Uterus (tissue), 2 donors: Measurements from ENCODE around the gene ABCC6.

Source experiments
- POLR2A ChIP-seq, 2 donors: fragments of 450-650 bp; IDR thresholded peaks; one replicate each; pipeline ENCODE4 v1.6.1; 2016; ENCODE audit warnings: antibody characterized with exemption in 2 of 2, mild to moderate bottlenecking in 1 of 2, moderate library complexity in 1 of 2
- TF ChIP-seq, protein P1 (sequence below), 4 experiments: fragments of 200-600 bp in 2 of 4; fragments of 450-650 bp in 2 of 4; sonication (generic) in 2 of 4; IDR thresholded peaks; one replicate each; pipeline ENCODE4 v1.5.1; 2016 to 2019; ENCODE audit warnings: antibody characterized with exemption in 4 of 4, mild to moderate bottlenecking in 2 of 4, moderate library complexity in 1 of 4

DNA sequence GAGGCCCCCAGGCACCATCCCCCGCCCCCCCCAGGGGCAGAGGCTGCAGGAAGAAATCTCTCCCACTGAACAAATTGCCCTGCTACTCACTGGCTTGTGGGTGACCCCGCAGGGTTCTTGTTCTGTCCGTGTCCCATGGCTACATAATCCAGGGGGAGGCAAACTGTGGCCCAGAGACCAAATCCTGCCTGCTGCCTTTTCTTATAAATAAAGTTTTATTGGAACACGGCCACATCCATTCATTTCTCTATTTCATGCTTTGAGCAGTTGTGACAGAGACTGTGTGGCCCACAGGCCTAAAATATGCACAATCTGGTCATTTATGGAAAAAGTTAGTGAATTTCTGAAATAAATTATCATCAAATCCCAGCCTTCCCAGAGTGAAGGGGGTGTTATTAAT is 38.2 kb downstream of the ABCC6 start:
- TF ChIP-seq POLR2A (IDR thresholded peaks at IDR 0.05) = no peak
- TF ChIP-seq, protein P1, sequence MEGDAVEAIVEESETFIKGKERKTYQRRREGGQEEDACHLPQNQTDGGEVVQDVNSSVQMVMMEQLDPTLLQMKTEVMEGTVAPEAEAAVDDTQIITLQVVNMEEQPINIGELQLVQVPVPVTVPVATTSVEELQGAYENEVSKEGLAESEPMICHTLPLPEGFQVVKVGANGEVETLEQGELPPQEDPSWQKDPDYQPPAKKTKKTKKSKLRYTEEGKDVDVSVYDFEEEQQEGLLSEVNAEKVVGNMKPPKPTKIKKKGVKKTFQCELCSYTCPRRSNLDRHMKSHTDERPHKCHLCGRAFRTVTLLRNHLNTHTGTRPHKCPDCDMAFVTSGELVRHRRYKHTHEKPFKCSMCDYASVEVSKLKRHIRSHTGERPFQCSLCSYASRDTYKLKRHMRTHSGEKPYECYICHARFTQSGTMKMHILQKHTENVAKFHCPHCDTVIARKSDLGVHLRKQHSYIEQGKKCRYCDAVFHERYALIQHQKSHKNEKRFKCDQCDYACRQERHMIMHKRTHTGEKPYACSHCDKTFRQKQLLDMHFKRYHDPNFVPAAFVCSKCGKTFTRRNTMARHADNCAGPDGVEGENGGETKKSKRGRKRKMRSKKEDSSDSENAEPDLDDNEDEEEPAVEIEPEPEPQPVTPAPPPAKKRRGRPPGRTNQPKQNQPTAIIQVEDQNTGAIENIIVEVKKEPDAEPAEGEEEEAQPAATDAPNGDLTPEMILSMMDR (IDR thresholded peaks at IDR 0.05) = no peak
